Naive thymus-derived CD4-positive, alpha-beta T cell (primary cell): Measurements from ENCODE around the gene DCBLD2. TPM values are rescaled to one million over a fixed set of nuclear protein-coding genes. Genes with fewer than 3 reads are reported as not detected.
"Not testable (repeated sequence)": the region's sequence is repeated elsewhere in the genome, so short reads cannot be mapped to it uniquely, and the experiment has no call there.

Experiments used
- ATAC-seq: fragments of 150-1000 bp; cut with Tn5 transposase; 2 replicates; pipeline ENCODE4 v1.10.0; 2021; ENCODE audit warnings: mild to moderate bottlenecking, moderate library complexity
- CTCF ChIA-PET: fragments of 350-600 bp; sonication (Branson Sonifier 250); formaldehyde crosslinking; loops from one replicate; lab custom pipeline; 2021; ENCODE audit warnings: antibody characterized with exemption; lab: Charles Lee
- POLR2A ChIA-PET: fragments of 350-600 bp; sonication (Branson Sonifier 250); formaldehyde crosslinking; loops from one replicate; lab custom pipeline; 2021; ENCODE audit warnings: antibody characterized with exemption, inconsistent platforms; lab: Charles Lee
- DNase-seq, 9 donors: peaks; one replicate each; pipeline versions ENCODE4 v3.0.0 to v3.0.0-alpha.2; 2020 to 2022; ENCODE audit warnings: mixed read lengths in 1 of 9
- H3K27ac ChIP-seq: one replicate; pipeline ENCODE4 v1.7.0; 2013; ENCODE audit warnings: mild to moderate bottlenecking, low read depth, low read length, moderate library complexity
- H3K27me3 ChIP-seq, 2 donors: one replicate each; pipeline ENCODE4 v1.7.0; 2013; ENCODE audit warnings: low read length in 2 of 2, mild to moderate bottlenecking in 2 of 2, moderate library complexity in 2 of 2; ENCODE audit not compliant: control insufficient read depth in 2 of 2, insufficient read depth in 2 of 2
- H3K36me3 ChIP-seq, 3 experiments: 1 replicate in 2 of 3; 2 replicates in 1 of 3; pipeline ENCODE4 v1.7.0; 2013; ENCODE audit warnings: low read length in 3 of 3, mild to moderate bottlenecking in 3 of 3, moderate library complexity in 1 of 3; ENCODE audit not compliant: insufficient read depth in 3 of 3, control insufficient read depth in 2 of 3
- H3K4me1 ChIP-seq, 2 donors: one replicate each; pipeline ENCODE4 v1.7.0; 2013; ENCODE audit warnings: low read length in 2 of 2, mild to moderate bottlenecking in 2 of 2, moderate library complexity in 1 of 2; ENCODE audit not compliant: control insufficient read depth in 2 of 2, insufficient read depth in 2 of 2
- H3K4me3 ChIP-seq: 2 replicates; pipeline ENCODE4 v1.7.0; 2013; ENCODE audit warnings: mild to moderate bottlenecking, low read length
- H3K9me3 ChIP-seq, 3 experiments: 1 replicate in 2 of 3; 2 replicates in 1 of 3; pipeline ENCODE4 v1.7.0; 2013; ENCODE audit warnings: low read length in 3 of 3; ENCODE audit not compliant: control insufficient read depth in 2 of 3
- H3K27ac Mint-ChIP-seq, 9 donors: one replicate each; pipeline ENCODE4 v1.8.0; 2020 to 2022; ENCODE audit warnings: mixed read lengths in 9 of 9, mild to moderate bottlenecking in 8 of 9, moderate library complexity in 5 of 9, inconsistent platforms in 2 of 9
- H3K27me3 Mint-ChIP-seq, 5 donors: one replicate each; pipeline ENCODE4 v1.8.0; 2021 to 2022; ENCODE audit warnings: mixed read lengths in 5 of 5, mild to moderate bottlenecking in 1 of 5
- H3K36me3 Mint-ChIP-seq, 5 donors: one replicate each; pipeline ENCODE4 v1.8.0; 2020 to 2022; ENCODE audit warnings: mixed read lengths in 5 of 5, mild to moderate bottlenecking in 3 of 5, inconsistent platforms in 1 of 5
- H3K4me1 Mint-ChIP-seq, 7 donors: one replicate each; pipeline ENCODE4 v1.8.0; 2020 to 2022; ENCODE audit warnings: mixed read lengths in 7 of 7, mild to moderate bottlenecking in 3 of 7, inconsistent platforms in 1 of 7
- H3K4me3 Mint-ChIP-seq, 10 donors: one replicate each; pipeline ENCODE4 v1.8.0; 2020 to 2022; ENCODE audit warnings: mild to moderate bottlenecking in 10 of 10, mixed read lengths in 10 of 10, moderate library complexity in 6 of 10, inconsistent platforms in 2 of 10
- H3K9me3 Mint-ChIP-seq, 11 donors: one replicate each; pipeline ENCODE4 v1.8.0; 2020 to 2022; ENCODE audit warnings: mixed read lengths in 11 of 11, mild to moderate bottlenecking in 4 of 11, inconsistent platforms in 1 of 11, moderate library complexity in 1 of 11
- intact Hi-C, 2 donors: fragments of 100-400 bp; cut with micrococcal nuclease; formaldehyde crosslinking; loops; one replicate each; pipeline ENCODE4 v1.15.1; 2023
- polyA plus RNA-seq, 2 donors: library from polyadenylated mRNA; unstranded; fragments of 300-500 nt; fragmentation: Illumina TruSeq; gene quantifications; one replicate each; pipeline ENCODE4 v1.2.3, GENCODE V29; 2021
- total RNA-seq, 6 experiments: library from RNA in 5 of 6; stranded (reverse) in 5 of 6; gene quantifications; 1 replicate in 5 of 6; 2 replicates in 1 of 6; pipeline ENCODE4 v1.2.3 and lab custom pipeline; 2021 to 2026

Gene DCBLD2
- total and polyA plus RNA-seq, 7 experiments from 2014 or later, result 1.9 to 4.7 (median 2.9) TPM

GRCh38 chr3:98855806-98856400, 45.6 kb downstream of the DCBLD2 start:
- H3K27me3 ChIP-seq, result no peaks in the 10 kb centered on the region
- Mint-ChIP-seq H3K36me3 (peaks cover 0 to 46% (median 22%) of the 10 kb centered on the region in 5 donors), H3K9me3 (peaks cover 0 to 49% (median 17%) of the 10 kb centered on the region in 11 donors), H3K4me3 (no peak overlapping the region), H3K27me3 (no peaks in the 10 kb centered on the region), H3K4me1 (no peaks in the 10 kb centered on the region), H3K27ac (no peak overlapping the region)
- ATAC-seq (no peak), DNase-seq (no peak)
- H3K4me1 ChIP-seq, result no peaks in the 10 kb centered on the region
- POLR2A ChIA-PET, result no interaction called here
- H3K4me3 ChIP-seq, result no peak overlapping the region
- intact Hi-C loops, result no loop called here
- no peaks in the 10 kb centered on the region for H3K36me3 ChIP-seq
- peaks cover 0 to 4% (median 0%) of the 10 kb centered on the region in 3 experiments for H3K9me3 ChIP-seq
- H3K27ac ChIP-seq, result no peak overlapping the region
- CTCF ChIA-PET, result interaction anchor here (0.6 kb wide), 1 partner anchor 46 kb away, joined by 3 read pairs; no protein-coding TSS in a partner anchor

GRCh38 chr3:98848108-98848507, 53.4 kb downstream of the DCBLD2 start:
- intact Hi-C loops, result no loop called here
- H3K9me3 Mint-ChIP-seq, result peaks cover 0 to 6% (median 0%) of the 10 kb centered on the region in 11 donors
- POLR2A ChIA-PET, result no interaction called here
- H3K4me1 ChIP-seq, result no peaks in the 10 kb centered on the region
- H3K27ac Mint-ChIP-seq, result no peak overlapping the region
- H3K27ac ChIP-seq, result no peak overlapping the region
- peaks cover 0 to 11% (median 0%) of the 10 kb centered on the region in 5 donors for H3K36me3 Mint-ChIP-seq
- ATAC-seq (no peak), DNase-seq (no peak)
- H3K27me3 ChIP-seq, result no peaks in the 10 kb centered on the region
- CTCF ChIA-PET, result no interaction called here
- no peaks in the 10 kb centered on the region for H3K4me1 Mint-ChIP-seq
- H3K36me3 ChIP-seq, result no peaks in the 10 kb centered on the region
- H3K9me3 ChIP-seq, result no peaks in the 10 kb centered on the region
- H3K4me3 Mint-ChIP-seq, result no peak overlapping the region
- no peak overlapping the region for H3K4me3 ChIP-seq
- no peaks in the 10 kb centered on the region for H3K27me3 Mint-ChIP-seq

- Histone ChIP-seq H3K4me3 (no peak overlapping the region), H3K36me3 (no peaks in the 10 kb centered on the region), H3K27ac (no peak overlapping the region), H3K4me1 (no peaks in the 10 kb centered on the region), H3K9me3 (no peaks in the 10 kb centered on the region), H3K27me3 (no peaks in the 10 kb centered on the region)
- DNase-seq (no peak), ATAC-seq (no peak)
- Mint-ChIP-seq H3K4me1 (no peaks in the 10 kb centered on the region), H3K36me3 (peaks cover 0 to 11% (median 0%) of the 10 kb centered on the region in 5 donors), H3K9me3 (peaks cover 0 to 6% (median 0%) of the 10 kb centered on the region in 11 donors), H3K4me3 (no peak overlapping the region), H3K27ac (no peak overlapping the region), H3K27me3 (no peaks in the 10 kb centered on the region)
- ChIA-PET POLR2A (no interaction called here), CTCF (no interaction called here)
- intact Hi-C loops, result no loop called here
Observed at GRCh38 chr3:98846101-98846500, 55.4 kb downstream of the DCBLD2 start.

- H3K36me3 ChIP-seq, result no peaks in the 10 kb centered on the region
- H3K4me3 Mint-ChIP-seq, result no peak overlapping the region
- no peaks in the 10 kb centered on the region for H3K27me3 Mint-ChIP-seq
- CTCF ChIA-PET, result no interaction called here
- DNase-seq (no peak), ATAC-seq (no peak)
- no peak overlapping the region for H3K27ac ChIP-seq
- peaks cover 0 to 22% (median 16%) of the 10 kb centered on the region in 5 donors for H3K36me3 Mint-ChIP-seq
- H3K4me1 ChIP-seq, result no peaks in the 10 kb centered on the region
- no peaks in the 10 kb centered on the region for H3K9me3 ChIP-seq
- POLR2A ChIA-PET, result no interaction called here
- H3K27ac Mint-ChIP-seq, result no peak overlapping the region
- no peak overlapping the region for H3K4me3 ChIP-seq
- H3K27me3 ChIP-seq, result no peaks in the 10 kb centered on the region
- peaks cover 2 to 5% (median 3%) of the 10 kb centered on the region in 11 donors for H3K9me3 Mint-ChIP-seq
- peaks cover 0 to 6% (median 0%) of the 10 kb centered on the region in 7 donors for H3K4me1 Mint-ChIP-seq
- intact Hi-C loops, result no loop called here
Observed at GRCh38 chr3:98843266-98843959, 58.1 kb downstream of the DCBLD2 start.

GRCh38 chr3:98839846-98840245, 61.6 kb downstream of the DCBLD2 start:
- no peak for ATAC-seq
- Mint-ChIP-seq H3K27me3 (no peaks in the 10 kb centered on the region), H3K9me3 (peaks cover 0 to 5% (median 3%) of the 10 kb centered on the region in 11 donors), H3K4me1 (peaks cover 0 to 6% (median 0%) of the 10 kb centered on the region in 7 donors), H3K4me3 (no peak overlapping the region), H3K27ac (no peak overlapping the region), H3K36me3 (peaks cover 0 to 18% (median 10%) of the 10 kb centered on the region in 5 donors)
- H3K4me1 ChIP-seq, result no peaks in the 10 kb centered on the region
- intact Hi-C loops, result no loop called here
- DNase-seq, result no peak
- H3K27me3 ChIP-seq, result no peaks in the 10 kb centered on the region
- no peak overlapping the region for H3K4me3 ChIP-seq
- no peak overlapping the region for H3K27ac ChIP-seq
- ChIA-PET POLR2A (no interaction called here), CTCF (no interaction called here)
- H3K36me3 ChIP-seq, result no peaks in the 10 kb centered on the region
- H3K9me3 ChIP-seq, result no peaks in the 10 kb centered on the region

- DNase-seq, H3K4me3 ChIP-seq, H3K9me3 ChIP-seq, ATAC-seq, intact Hi-C loops, H3K36me3 ChIP-seq, H3K27ac ChIP-seq, POLR2A ChIA-PET, H3K27me3 Mint-ChIP-seq, H3K27me3 ChIP-seq, H3K4me3 Mint-ChIP-seq, H3K4me1 Mint-ChIP-seq, H3K4me1 ChIP-seq, H3K27ac Mint-ChIP-seq: not testable (repeated sequence)
- Mint-ChIP-seq H3K9me3 (peaks cover 0 to 51% (median 26%) of the 10 kb centered on the region in 11 donors), H3K36me3 (peaks cover 0 to 17% (median 0%) of the 10 kb centered on the region in 5 donors)
- CTCF ChIA-PET, result interaction anchor here (0.6 kb wide), 1 partner anchor 237 kb away, joined by 3 read pairs; no protein-coding TSS in a partner anchor
Observed at GRCh38 chr3:98831060-98831459, 70.4 kb downstream of the DCBLD2 start.
